Gastroesophageal sphincter (tissue), 3 donors: ENCODE results near the gene GPR39.

Experiments used
- CTCF ChIP-seq, 4 experiments: fragments of 200-600 bp in 2 of 4; fragments of 450-650 bp in 2 of 4; sonication (generic) in 1 of 4; IDR thresholded peaks; one replicate each; pipeline ENCODE4 v1.5.1; 2017 to 2019; ENCODE audit warnings: antibody characterized with exemption in 4 of 4, mild to moderate bottlenecking in 2 of 4, moderate library complexity in 2 of 4
- POLR2A ChIP-seq, 2 donors: fragments of 450-650 bp; IDR thresholded peaks; one replicate each; pipeline ENCODE4 v1.6.1; 2017; ENCODE audit warnings: antibody characterized with exemption in 2 of 2, mild to moderate bottlenecking in 2 of 2, moderate library complexity in 1 of 2
- POLR2AphosphoS5 ChIP-seq: sonication (generic); formaldehyde crosslinking; IDR thresholded peaks from one replicate; pipeline ENCODE4 v1.6.1; 2017; ENCODE audit warnings: antibody characterized with exemption

DNA sequence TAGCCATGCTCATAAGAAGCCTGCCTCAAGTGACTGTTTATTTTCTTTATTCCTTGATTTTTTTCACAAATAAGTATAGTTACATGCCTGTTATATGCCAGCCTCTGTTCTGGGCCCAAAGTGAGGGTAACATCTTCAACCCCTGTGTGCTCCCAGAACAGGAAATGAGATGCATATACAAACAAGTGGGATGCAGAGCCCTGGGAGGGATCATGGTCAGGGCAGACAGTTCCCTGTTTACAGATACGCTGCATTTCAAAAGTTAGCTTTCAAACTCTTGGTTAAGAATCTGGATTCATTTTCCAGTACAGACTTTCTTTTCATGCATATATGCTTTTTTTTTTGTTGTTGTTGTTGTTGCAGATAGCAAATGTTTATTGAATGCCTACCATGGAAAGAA, 24.4 kb downstream of the GPR39 start:
- TF ChIP-seq POLR2A (IDR thresholded peaks at IDR 0.05) = no peak
- TF ChIP-seq CTCF (IDR thresholded peaks at IDR 0.05) = no peak
- no peak for TF ChIP-seq POLR2AphosphoS5
